ENCODE measurements around the gene TMEM232. TPM values are rescaled to one million over a fixed set of nuclear protein-coding genes. Genes with fewer than 3 reads are reported as not detected.

Gene TMEM232
- total and polyA plus RNA-seq, 2 of the 4 experiments (the other 2 are of a cell fraction), result 0.17 to 0.36 TPM

DNA sequence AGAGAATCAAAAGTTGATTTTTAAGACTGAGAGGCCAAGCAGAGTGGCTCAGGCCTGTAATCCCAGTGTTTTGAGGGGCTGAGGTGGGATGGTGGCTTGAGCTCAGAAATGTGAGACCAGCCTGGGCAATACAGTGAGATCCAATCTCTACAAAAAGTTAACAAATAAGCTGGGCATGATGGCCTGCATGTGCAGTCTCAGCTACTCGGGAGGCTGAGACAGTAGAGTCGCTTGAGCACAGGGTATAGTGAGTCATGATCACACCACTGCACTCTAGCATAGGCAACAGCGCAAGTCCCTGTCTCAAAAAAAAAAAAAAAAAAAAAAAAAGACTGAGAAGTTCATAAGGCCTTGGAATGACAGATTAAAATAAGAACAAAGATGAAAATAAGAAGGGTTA lies 177.2 kb downstream of the TMEM232 start:
- H3K4me3 ChIP-seq (ENCODE audit: insufficient read depth, low read depth, low read length), result no peak overlapping the region
- no peak overlapping the region for H4K91ac ChIP-seq (ENCODE audit: insufficient read depth, low read depth, low read length)
- no peak overlapping the region for H2BK5ac ChIP-seq (ENCODE audit: low read depth, low read length, poor library complexity, severe bottlenecking)
- H3K4ac ChIP-seq (ENCODE audit: low read depth, low read length), result no peak overlapping the region
- H4K5ac ChIP-seq (ENCODE audit: low read depth, low read length), result no peak overlapping the region
- no CpG with 5 or more reads among the region's 3 CpGs for WGBS, 2 experiments (ENCODE audit: extremely low coverage in 2 of 2, insufficient read length in 1 of 2)
- H3K9me3 ChIP-seq (ENCODE audit: control insufficient read depth, insufficient read depth, low read length), result no peaks in the 10 kb centered on the region
- H3K4me2 ChIP-seq (ENCODE audit: low read depth, low read length), result no peak overlapping the region
- no peak overlapping the region for H2BK20ac ChIP-seq (ENCODE audit: low read depth, low read length)
- no peak overlapping the region for H3K14ac ChIP-seq (replicated peaks; ENCODE audit: low read depth, low read length)
- H4K8ac ChIP-seq (ENCODE audit: low read depth in 2 of 2, low read length in 2 of 2), result no peak overlapping the region
- no peaks in the 10 kb centered on the region for H3K79me1 ChIP-seq (ENCODE audit: low read depth in 1 of 2, low read length in 2 of 2)
- no peaks in the 10 kb centered on the region for H3K4me1 ChIP-seq (ENCODE audit: control insufficient read depth, insufficient read depth, low read length)
- CTCF ChIA-PET, result no interaction called here
- no peak overlapping the region for H3K23ac ChIP-seq (ENCODE audit: low read depth, low read length)
- BruUV-seq (replicated peaks), result no TSS peak
- H3K56ac ChIP-seq (ENCODE audit: extremely low read depth, insufficient read depth, low read length), result no peak overlapping the region
- dilution Hi-C loops (cut with HindIII; ENCODE audit: low sequenced_read_pairs, unreplicated experiment), result no loop called here
- H3K18ac ChIP-seq (ENCODE audit: low read depth, low read length), result no peak overlapping the region
- POLR2A ChIA-PET (ENCODE audit: unreplicated experiment), result no interaction called here
- intact Hi-C loops (cut with micrococcal nuclease), result no loop called here
- no peak overlapping the region for H2AK5ac ChIP-seq (ENCODE audit: low read depth, low read length)
- H2AFZ ChIP-seq (replicated peaks; ENCODE audit: low read length, poor library complexity), result no peak overlapping the region
- H3K36me3 ChIP-seq (ENCODE audit: control insufficient read depth, insufficient read depth, low read length), result no peaks in the 10 kb centered on the region
- no peaks in the 10 kb centered on the region for H4K20me1 ChIP-seq (ENCODE audit: insufficient read depth, low read length)
- no peak overlapping the region for H2AK9ac ChIP-seq (replicated peaks; ENCODE audit: low read depth, low read length, poor library complexity)
- no peak for DNase-seq
- no peak overlapping the region for H3K9ac ChIP-seq (ENCODE audit: low read depth, low read length)
- no peak overlapping the region for H2BK120ac ChIP-seq (ENCODE audit: low read depth, low read length)
- in situ Hi-C loops (cut with MboI; ENCODE audit: low sequenced_read_pairs), result no loop called here
- ATAC-seq (ENCODE audit: low read depth), result no peak
- TF ChIP-seq RCOR1 (IDR thresholded peaks at IDR 0.05; ENCODE audit: insufficient replicate concordance, low read length) (no peak), RFX5 (IDR thresholded peaks at IDR 0.05; ENCODE audit: low read depth, low read length) (no peak), RAD21 (IDR thresholded peaks at IDR 0.05; ENCODE audit: low read length) (no peak), SMC3 (IDR thresholded peaks at IDR 0.05; ENCODE audit: low read depth, low read length) (no peak)
- no peak overlapping the region for H3K27ac ChIP-seq (ENCODE audit: insufficient read depth, low read length)
- no peak overlapping the region for H2BK15ac ChIP-seq (ENCODE audit: low read depth, low read length)
- no peaks in the 10 kb centered on the region for H3K27me3 ChIP-seq (ENCODE audit: control insufficient read depth, insufficient read depth, low read length)
- H3K9me1 ChIP-seq (ENCODE audit: insufficient read depth, low read length), result no peaks in the 10 kb centered on the region
